Activated CD4-positive, alpha-beta T cell treated with anti-CD3 and anti-CD28 coated beads, Interleukin-2, amount 10 ng/mL, durations not matched to agents 24 days and 14 days (primary cell): ENCODE measurements around the gene ZDHHC14. TPM values are rescaled to one million over a fixed set of nuclear protein-coding genes. Genes with fewer than 3 reads are reported as not detected.
"Not testable (repeated sequence)": the region's sequence is repeated elsewhere in the genome, so short reads cannot be mapped to it uniquely, and the experiment has no call there.

ENCODE experiments used
- DNase-seq: peaks from one replicate; pipeline ENCODE4 v3.0.0; 2022
- H3K27ac Mint-ChIP-seq: one replicate; pipeline ENCODE4 v1.8.0; 2022; ENCODE audit warnings: mild to moderate bottlenecking, mixed read lengths
- H3K27me3 Mint-ChIP-seq: one replicate; pipeline ENCODE4 v1.8.0; 2022; ENCODE audit warnings: mixed read lengths
- H3K36me3 Mint-ChIP-seq: one replicate; pipeline ENCODE4 v1.8.0; 2022; ENCODE audit warnings: low read depth, mild to moderate bottlenecking, mixed read lengths
- H3K4me1 Mint-ChIP-seq: one replicate; pipeline ENCODE4 v1.8.0; 2021; ENCODE audit warnings: mixed read lengths
- H3K4me3 Mint-ChIP-seq: one replicate; pipeline ENCODE4 v1.8.0; 2022; ENCODE audit warnings: mild to moderate bottlenecking, moderate library complexity, mixed read lengths
- H3K9me3 Mint-ChIP-seq: one replicate; pipeline ENCODE4 v1.8.0; 2021; ENCODE audit warnings: mixed read lengths
- intact Hi-C: fragments of 100-400 bp; cut with micrococcal nuclease; formaldehyde crosslinking; loops from one replicate; pipeline ENCODE4 v1.15.1; 2023
- total RNA-seq: library from RNA; stranded (reverse); gene quantifications from 2 replicates; pipeline ENCODE4 v1.2.3, GENCODE V29; 2022

ZDHHC14 gene
- total RNA-seq, 1 donor from 2014 or later = 14.1 TPM

GRCh38 chr6:157559201-157559756 is 178.3 kb downstream of the ZDHHC14 start:
- intact Hi-C loops = no loop called here
- H3K9me3 Mint-ChIP-seq = no peaks in the 10 kb centered on the region

GRCh38 chr6:157560063-157560462 is 179.1 kb downstream of the ZDHHC14 start:
- H3K4me1 Mint-ChIP-seq = peaks cover 56% of the 10 kb centered on the region
- not testable (repeated sequence) for DNase-seq, H3K9me3 Mint-ChIP-seq, H3K4me3 Mint-ChIP-seq, H3K27ac Mint-ChIP-seq, H3K27me3 Mint-ChIP-seq
- H3K36me3 Mint-ChIP-seq = peaks cover 18% of the 10 kb centered on the region
- intact Hi-C loops = loop anchor here (5.0 kb wide), 1 partner anchor 33 kb away; no protein-coding TSS in a partner anchor

More at GRCh38 chr6:157559201-157559756, 178.3 kb downstream of the ZDHHC14 start:
- H3K27me3 Mint-ChIP-seq = peaks cover 8% of the 10 kb centered on the region
- peak overlapping the region; percentile 28 for H3K27ac Mint-ChIP-seq
- H3K4me1 Mint-ChIP-seq = peaks cover 54% of the 10 kb centered on the region
- no peak overlapping the region for H3K4me3 Mint-ChIP-seq
- H3K36me3 Mint-ChIP-seq = peaks cover 18% of the 10 kb centered on the region
- no peak for DNase-seq

GRCh38 chr6:157560691-157561413 is 179.9 kb downstream of the ZDHHC14 start:
- no peak overlapping the region for H3K27ac Mint-ChIP-seq
- H3K9me3 Mint-ChIP-seq = no peaks in the 10 kb centered on the region
- H3K27me3 Mint-ChIP-seq = peaks cover 5% of the 10 kb centered on the region
- H3K4me1 Mint-ChIP-seq = peaks cover 54% of the 10 kb centered on the region
- no peak overlapping the region for H3K4me3 Mint-ChIP-seq
- no peak for DNase-seq
- intact Hi-C loops = loop anchor here (5.0 kb wide), 1 partner anchor 34 kb away; no protein-coding TSS in a partner anchor
- H3K36me3 Mint-ChIP-seq = peaks cover 18% of the 10 kb centered on the region

GRCh38 chr6:157561414-157561790 is 180.4 kb downstream of the ZDHHC14 start:
- Mint-ChIP-seq H3K27ac (no peak overlapping the region), H3K4me3 (peak overlapping the region; percentile 34), H3K27me3 (peaks cover 5% of the 10 kb centered on the region), H3K4me1 (peaks cover 52% of the 10 kb centered on the region), H3K36me3 (peaks cover 18% of the 10 kb centered on the region), H3K9me3 (no peaks in the 10 kb centered on the region)
- intact Hi-C loops = loop anchor here (5.0 kb wide), 1 partner anchor 34 kb away; no protein-coding TSS in a partner anchor
- DNase-seq = no peak

- H3K36me3 Mint-ChIP-seq = peaks cover 18% of the 10 kb centered on the region
- no peaks in the 10 kb centered on the region for H3K9me3 Mint-ChIP-seq
- peak overlapping the region; percentile 34 for H3K4me3 Mint-ChIP-seq
- peak overlapping the region; percentile 70 for H3K27ac Mint-ChIP-seq
- DNase-seq = peak; percentile 69
- peaks cover 7% of the 10 kb centered on the region for H3K27me3 Mint-ChIP-seq
- intact Hi-C loops = loop anchor here (2.0 to 5.0 kb wide), 2 partner anchors 35 to 101 kb away; no protein-coding TSS in a partner anchor
- peaks cover 45% of the 10 kb centered on the region for H3K4me1 Mint-ChIP-seq
Observed at GRCh38 chr6:157561929-157562810, 181.2 kb downstream of the ZDHHC14 start.

GRCh38 chr6:157562997-157563396 is 182.0 kb downstream of the ZDHHC14 start:
- Mint-ChIP-seq H3K9me3 (no peaks in the 10 kb centered on the region), H3K36me3 (peaks cover 18% of the 10 kb centered on the region), H3K27me3 (peaks cover 7% of the 10 kb centered on the region), H3K27ac (no peak overlapping the region), H3K4me1 (peaks cover 41% of the 10 kb centered on the region), H3K4me3 (no peak overlapping the region)
- DNase-seq = no peak
- intact Hi-C loops = loop anchor here (2.0 to 5.0 kb wide), 2 partner anchors 36 to 102 kb away; no protein-coding TSS in a partner anchor

GRCh38 chr6:157563611-157564284 is 182.8 kb downstream of the ZDHHC14 start:
- intact Hi-C loops = loop anchor here (2.0 to 5.0 kb wide), 2 partner anchors 36 to 103 kb away; no protein-coding TSS in a partner anchor
- DNase-seq = peak; percentile 78
- peaks cover 17% of the 10 kb centered on the region for H3K36me3 Mint-ChIP-seq
- H3K27ac Mint-ChIP-seq = no peak overlapping the region
- peaks cover 7% of the 10 kb centered on the region for H3K27me3 Mint-ChIP-seq
- peak overlapping the region; percentile 35 for H3K4me3 Mint-ChIP-seq
- no peaks in the 10 kb centered on the region for H3K9me3 Mint-ChIP-seq
- H3K4me1 Mint-ChIP-seq = peaks cover 34% of the 10 kb centered on the region

GRCh38 chr6:157568702-157569101 is 187.7 kb downstream of the ZDHHC14 start:
- peaks cover 2% of the 10 kb centered on the region for H3K36me3 Mint-ChIP-seq
- intact Hi-C loops = loop anchor here (1.0 to 5.0 kb wide), 4 partner anchors 10 to 139 kb away; no protein-coding TSS in a partner anchor
- H3K4me1 Mint-ChIP-seq = peaks cover 28% of the 10 kb centered on the region
- no peak overlapping the region for H3K27ac Mint-ChIP-seq
- no peak overlapping the region for H3K4me3 Mint-ChIP-seq
- H3K9me3 Mint-ChIP-seq = no peaks in the 10 kb centered on the region
- no peak for DNase-seq
- peaks cover 5% of the 10 kb centered on the region for H3K27me3 Mint-ChIP-seq

- Mint-ChIP-seq H3K36me3 (peaks cover 2% of the 10 kb centered on the region), H3K27me3 (peaks cover 5% of the 10 kb centered on the region), H3K4me1 (peaks cover 23% of the 10 kb centered on the region), H3K4me3 (peak overlapping the region; percentile 54), H3K27ac (no peak overlapping the region), H3K9me3 (no peaks in the 10 kb centered on the region)
- intact Hi-C loops = loop anchor here (1.0 to 5.0 kb wide), 4 partner anchors 11 to 140 kb away; no protein-coding TSS in a partner anchor
- peak; percentile 71 for DNase-seq
Observed at GRCh38 chr6:157569543-157569942, 188.6 kb downstream of the ZDHHC14 start.

GRCh38 chr6:157570104-157570503 is 189.1 kb downstream of the ZDHHC14 start:
- Mint-ChIP-seq H3K4me3 (peak overlapping the region; percentile 38), H3K4me1 (peaks cover 22% of the 10 kb centered on the region), H3K9me3 (no peaks in the 10 kb centered on the region), H3K36me3 (peaks cover 2% of the 10 kb centered on the region), H3K27ac (peak overlapping the region; percentile 73), H3K27me3 (peaks cover 5% of the 10 kb centered on the region)
- DNase-seq = no peak
- intact Hi-C loops = no loop called here

GRCh38 chr6:157570752-157571151 is 189.8 kb downstream of the ZDHHC14 start:
- no peak overlapping the region for H3K4me3 Mint-ChIP-seq
- no peaks in the 10 kb centered on the region for H3K9me3 Mint-ChIP-seq
- no peak overlapping the region for H3K27ac Mint-ChIP-seq
- DNase-seq = no peak
- peaks cover 22% of the 10 kb centered on the region for H3K4me1 Mint-ChIP-seq
- H3K36me3 Mint-ChIP-seq = peaks cover 3% of the 10 kb centered on the region
- peaks cover 5% of the 10 kb centered on the region for H3K27me3 Mint-ChIP-seq
- intact Hi-C loops = no loop called here

GRCh38 chr6:157571269-157571668 is 190.3 kb downstream of the ZDHHC14 start:
- intact Hi-C loops = no loop called here
- no peak for DNase-seq
- Mint-ChIP-seq H3K9me3 (no peaks in the 10 kb centered on the region), H3K27ac (no peak overlapping the region), H3K27me3 (peaks cover 5% of the 10 kb centered on the region), H3K4me1 (peaks cover 22% of the 10 kb centered on the region), H3K36me3 (peaks cover 3% of the 10 kb centered on the region), H3K4me3 (no peak overlapping the region)

GRCh38 chr6:157571950-157572349 is 191.0 kb downstream of the ZDHHC14 start:
- no peak for DNase-seq
- Mint-ChIP-seq H3K9me3 (no peaks in the 10 kb centered on the region), H3K27ac (no peak overlapping the region), H3K4me1 (peaks cover 22% of the 10 kb centered on the region), H3K36me3 (peaks cover 6% of the 10 kb centered on the region), H3K4me3 (no peak overlapping the region), H3K27me3 (peaks cover 3% of the 10 kb centered on the region)
- intact Hi-C loops = no loop called here
